GM03348 (cell line): ENCODE measurements around the gene XKR7.
A peak's percentile ranks its signal among the peaks of the same experiment; 100 is the strongest.

Experiments used
- DNase-seq: peaks from one replicate; pipeline ENCODE4 v3.0.0; 2012; ENCODE audit warnings: low spot score

XKR7 gene

GRCh38 chr20:31979713-31980426, 11.9 kb downstream of the XKR7 start:
- DNase-seq, result no peak

- no peak for DNase-seq
These were observed 13.8 kb downstream of the XKR7 start for GRCh38 chr20:31981784-31982183.

- no peak for DNase-seq
These were observed 17.1 kb downstream of the XKR7 start for GRCh38 chr20:31984981-31985471.

DNA sequence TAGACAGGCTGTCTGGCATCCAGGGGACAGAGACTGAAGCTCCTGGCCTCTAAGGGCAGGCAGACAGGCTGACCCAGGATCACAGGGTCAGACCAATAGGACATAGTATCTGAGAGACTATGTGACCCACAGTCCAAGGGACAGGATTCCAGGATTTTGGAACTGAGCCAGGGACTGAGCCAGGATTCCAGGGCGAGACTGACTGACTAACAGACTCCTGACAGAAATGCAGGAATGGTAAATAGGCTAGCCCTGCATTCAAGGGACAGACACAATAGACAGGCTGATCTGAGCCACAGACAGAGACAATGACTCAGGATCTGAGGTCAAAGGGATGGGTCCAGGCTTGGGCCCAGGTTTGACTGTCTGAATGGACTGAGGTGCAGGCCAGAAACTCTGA, 19.8 kb downstream of the XKR7 start:
- DNase-seq, result peak; percentile 27

DNA sequence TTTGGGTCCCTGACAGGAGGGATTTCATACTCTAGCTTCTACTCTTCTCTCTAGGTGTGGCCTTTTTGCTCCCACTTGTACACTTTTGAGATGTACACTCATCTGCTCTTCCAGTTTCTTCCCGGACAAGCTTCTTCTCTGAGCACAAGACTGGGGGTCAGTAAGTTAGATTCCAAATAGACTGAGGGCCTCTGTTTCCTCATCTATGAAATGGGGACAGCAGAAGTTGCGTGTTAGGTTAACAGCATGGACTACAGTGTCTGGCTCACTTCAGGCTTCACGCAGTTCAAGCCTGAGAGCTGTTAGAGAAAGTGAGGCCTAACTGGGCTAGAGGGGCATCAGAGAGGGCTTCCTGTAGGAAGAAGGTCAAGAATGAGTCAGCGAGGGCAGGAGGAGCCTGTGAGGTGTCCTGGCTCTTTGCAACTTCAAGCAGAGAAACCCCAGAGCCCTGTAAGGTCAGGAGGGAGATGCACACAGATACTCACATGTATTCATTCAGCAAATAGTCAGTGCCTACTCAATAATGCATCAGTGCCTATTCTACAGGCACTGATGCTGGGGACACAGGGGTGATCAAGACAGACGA, 20.6 kb downstream of the XKR7 start:
- no peak for DNase-seq

DNA sequence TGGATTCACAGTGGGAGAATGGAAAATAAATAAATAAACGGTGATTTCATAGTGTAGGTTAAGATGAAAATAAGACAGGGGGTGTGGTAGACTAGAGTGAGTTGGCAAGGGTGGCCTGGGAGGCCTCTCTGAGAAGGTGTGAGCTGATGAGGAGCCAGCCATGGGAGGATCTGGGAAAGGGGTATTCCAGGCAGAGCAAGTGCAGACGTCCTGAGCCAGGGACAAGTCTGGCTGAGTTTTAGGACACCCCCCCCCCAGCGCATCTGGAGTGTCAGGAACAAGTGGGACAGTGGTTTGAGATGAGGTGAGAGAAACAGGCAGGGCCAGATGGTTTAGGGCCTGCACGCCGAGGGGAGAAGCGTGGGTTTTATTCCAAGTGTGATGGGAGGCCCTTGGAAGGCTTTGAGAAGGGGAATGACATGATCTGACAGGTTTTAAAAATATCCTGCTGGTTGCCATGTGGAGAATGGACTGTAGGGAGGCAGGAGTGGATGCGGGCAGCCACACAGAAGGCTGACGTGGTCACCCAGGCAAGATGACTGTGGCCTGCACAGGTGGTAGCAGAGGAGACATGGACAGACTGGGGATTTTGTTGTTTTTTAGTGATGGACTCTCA, 21.2 kb downstream of the XKR7 start:
- DNase-seq, result no peak

DNA sequence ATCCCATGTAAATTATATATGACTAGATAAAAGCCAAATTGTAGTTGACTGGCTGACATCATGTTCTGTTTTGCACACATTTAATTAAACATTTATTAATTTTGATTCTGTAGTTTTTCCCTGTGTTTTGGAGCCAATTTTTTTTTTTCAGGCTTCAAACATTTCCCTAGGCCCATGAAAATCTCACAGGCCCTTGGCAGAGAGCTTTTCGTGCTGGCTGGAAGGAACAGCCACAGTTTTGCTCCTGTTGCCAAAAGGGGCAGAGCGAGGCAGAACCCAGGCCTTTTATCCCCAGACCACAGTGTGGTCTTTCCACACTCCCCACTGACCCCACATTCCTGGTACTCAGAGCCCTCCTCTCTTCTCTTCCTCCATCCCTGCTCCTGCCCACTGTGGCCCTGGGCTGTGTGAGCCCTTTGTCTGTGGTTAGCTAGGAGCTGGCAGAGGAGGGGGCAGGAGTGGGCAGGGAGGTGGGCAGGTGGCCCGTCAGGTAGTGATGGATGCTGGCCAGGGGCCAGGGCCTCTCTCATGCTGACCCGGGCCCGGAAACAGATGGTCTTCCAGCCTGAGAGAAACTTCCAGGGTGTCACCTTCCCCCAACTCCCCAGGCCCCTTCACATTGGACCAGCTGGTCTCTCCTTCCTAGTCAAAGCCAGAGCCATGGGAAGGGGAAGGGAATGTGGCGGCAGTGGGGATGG, 22.8 kb downstream of the XKR7 start:
- DNase-seq, result no peak

- no peak for DNase-seq
These were observed 23.4 kb downstream of the XKR7 start for GRCh38 chr20:31991339-31991705.

GRCh38 chr20:31992086-31992485, 24.1 kb downstream of the XKR7 start:
- DNase-seq, result no peak

GRCh38 chr20:31996996-31997395, 29.0 kb downstream of the XKR7 start:
- no peak for DNase-seq

- DNase-seq, result no peak
These were observed 30.3 kb downstream of the XKR7 start for GRCh38 chr20:31998246-31998645.

- DNase-seq, result no peak
These were observed 35.4 kb downstream of the XKR7 start for GRCh38 chr20:32003325-32003724.

DNA sequence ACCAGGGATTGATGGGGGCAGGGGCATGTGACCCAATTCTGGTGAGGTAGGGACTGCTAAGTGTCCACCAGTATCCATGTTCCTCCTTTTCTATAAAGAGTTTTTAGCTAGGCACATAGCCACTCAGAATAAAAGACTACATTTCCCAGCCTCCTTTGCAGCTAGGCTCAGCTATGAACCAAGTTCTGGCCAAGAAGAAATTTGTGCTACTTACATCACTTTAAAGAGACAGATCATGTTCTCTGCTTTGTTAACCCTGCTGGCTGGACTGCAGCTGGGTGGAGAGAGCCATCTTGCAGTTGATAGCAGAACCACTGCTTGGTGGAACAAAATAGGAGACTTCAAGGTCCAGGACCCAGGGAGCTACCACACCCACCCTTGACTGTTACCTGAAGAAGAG, 37.0 kb downstream of the XKR7 start:
- no peak for DNase-seq

DNA sequence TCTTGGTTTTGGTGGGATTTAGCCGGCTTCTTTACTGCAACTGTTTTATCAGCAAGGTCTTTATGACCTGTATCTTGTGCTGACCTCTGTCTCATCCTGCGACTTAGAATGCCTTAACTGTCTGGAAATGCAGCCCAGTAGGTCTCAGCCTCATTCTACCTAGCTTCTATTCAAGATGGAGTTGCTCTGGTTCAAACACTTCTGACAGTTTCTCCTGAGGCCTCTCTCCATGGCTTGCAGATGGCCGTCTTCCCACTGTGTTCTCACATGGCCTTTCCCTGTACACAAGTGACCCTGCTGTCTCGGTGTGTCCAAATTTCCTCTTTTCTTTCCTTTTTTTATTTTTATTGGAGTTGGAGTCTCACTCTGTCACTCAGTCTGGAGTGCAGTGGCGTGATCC, 38.1 kb downstream of the XKR7 start:
- DNase-seq, result no peak

- DNase-seq, result no peak
These were observed 39.2 kb downstream of the XKR7 start for GRCh38 chr20:32006841-32007786.

DNA sequence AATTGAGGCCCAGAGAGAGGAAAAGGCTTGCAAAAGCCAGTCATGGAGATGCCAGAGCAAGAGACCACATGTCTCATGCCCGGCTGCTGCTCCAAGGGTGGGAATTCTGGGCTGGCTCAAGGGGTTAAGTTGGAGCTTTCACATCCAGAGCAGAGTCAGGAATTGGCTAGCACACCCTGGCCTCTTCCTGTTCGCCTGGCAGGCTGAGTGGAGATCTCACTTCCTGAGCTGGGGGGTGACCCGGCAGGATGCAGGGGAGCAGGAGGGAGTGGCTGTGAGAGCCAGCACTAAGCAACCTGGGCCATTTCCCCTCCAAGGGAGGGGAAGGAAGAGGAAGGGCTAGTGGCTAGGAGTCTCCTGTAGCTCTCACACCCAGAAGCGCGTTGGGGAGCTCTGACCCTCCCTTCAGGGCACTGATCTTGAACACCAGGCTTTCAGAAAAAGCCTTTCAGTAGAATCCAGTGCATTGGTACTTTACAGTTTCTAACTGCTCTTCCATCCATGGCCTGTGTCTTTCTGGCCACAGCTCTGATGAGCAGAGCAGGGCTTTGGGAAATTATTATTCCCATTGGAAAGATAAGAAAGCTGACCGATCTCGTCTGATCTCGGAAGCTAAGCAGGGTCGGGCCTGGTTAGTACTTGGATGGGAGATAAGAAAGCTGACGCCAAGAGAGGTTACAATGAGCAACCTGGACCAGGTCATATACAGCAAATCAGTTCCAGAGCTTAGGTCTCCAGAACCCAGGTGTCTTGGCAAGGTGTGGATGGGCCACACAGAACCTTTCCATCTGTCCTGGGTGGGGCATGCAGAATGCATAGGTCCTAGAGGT, 40.1 kb downstream of the XKR7 start:
- no peak for DNase-seq

DNA sequence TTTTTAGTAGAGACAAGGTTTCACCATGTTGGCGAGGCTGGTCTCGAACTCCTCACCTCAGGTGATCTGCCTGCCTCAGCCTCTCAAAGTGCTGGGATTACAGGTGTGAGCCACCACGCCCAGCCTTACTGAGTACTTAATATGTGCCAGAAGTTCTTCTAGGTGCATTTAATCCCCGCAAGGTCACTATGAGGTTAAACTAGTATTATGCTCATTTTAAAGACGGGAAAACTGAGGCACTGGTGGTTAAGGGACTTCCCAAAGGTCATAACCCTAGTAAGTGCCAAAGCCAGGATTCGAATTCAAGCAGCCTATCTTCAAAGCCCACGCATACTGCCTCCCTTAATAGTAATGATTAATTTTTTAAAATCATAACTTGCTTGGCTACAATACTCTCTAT, 41.6 kb downstream of the XKR7 start:
- DNase-seq, result no peak

- no peak for DNase-seq
These were observed 42.1 kb downstream of the XKR7 start, which contains the start of gene CCM2L for GRCh38 chr20:32010101-32010500. CCM2L (plus strand) TSS chr20:32010438; CDS start chr20:32010455, 17 bp downstream.

- DNase-seq, result no peak
These were observed 42.7 kb downstream of the XKR7 start for GRCh38 chr20:32010666-32011065.

DNA sequence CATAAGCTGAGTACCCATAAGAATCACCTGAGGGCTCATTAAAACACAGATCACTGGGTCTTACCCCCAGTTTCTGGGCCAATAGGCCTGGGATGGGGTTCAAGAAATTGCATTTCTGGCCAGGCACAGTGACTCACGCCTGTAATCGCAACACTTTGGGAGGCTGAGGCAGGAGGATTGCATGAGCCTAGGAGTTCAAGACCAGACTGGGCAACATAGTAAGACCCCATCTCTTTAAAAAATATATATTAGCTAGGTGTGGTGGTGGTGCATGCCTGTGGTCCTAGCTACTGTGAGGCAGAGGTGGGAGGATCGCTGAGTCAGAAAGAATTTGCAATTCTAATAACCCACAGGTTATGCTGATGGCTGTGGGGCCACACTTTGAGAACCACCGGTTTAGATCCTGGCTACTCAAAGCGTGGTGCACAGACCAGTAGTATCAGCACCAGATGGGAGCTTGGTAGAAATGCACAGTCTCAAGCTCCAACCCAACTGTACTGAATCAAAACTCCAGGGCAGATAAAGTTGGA, 44.3 kb downstream of the XKR7 start:
- DNase-seq, result no peak
